ENCODE data around the gene TRIM52. TPM values are rescaled to one million over a fixed set of nuclear protein-coding genes. Genes with fewer than 3 reads are reported as not detected.

Gene TRIM52
- total and polyA plus RNA-seq, 2 of the 13 experiments (the other 11 are each of a cell fraction or from before 2014, with no cell fraction given) = 7.2 to 11.6 TPM

- TF ChIP-seq, protein P1, sequence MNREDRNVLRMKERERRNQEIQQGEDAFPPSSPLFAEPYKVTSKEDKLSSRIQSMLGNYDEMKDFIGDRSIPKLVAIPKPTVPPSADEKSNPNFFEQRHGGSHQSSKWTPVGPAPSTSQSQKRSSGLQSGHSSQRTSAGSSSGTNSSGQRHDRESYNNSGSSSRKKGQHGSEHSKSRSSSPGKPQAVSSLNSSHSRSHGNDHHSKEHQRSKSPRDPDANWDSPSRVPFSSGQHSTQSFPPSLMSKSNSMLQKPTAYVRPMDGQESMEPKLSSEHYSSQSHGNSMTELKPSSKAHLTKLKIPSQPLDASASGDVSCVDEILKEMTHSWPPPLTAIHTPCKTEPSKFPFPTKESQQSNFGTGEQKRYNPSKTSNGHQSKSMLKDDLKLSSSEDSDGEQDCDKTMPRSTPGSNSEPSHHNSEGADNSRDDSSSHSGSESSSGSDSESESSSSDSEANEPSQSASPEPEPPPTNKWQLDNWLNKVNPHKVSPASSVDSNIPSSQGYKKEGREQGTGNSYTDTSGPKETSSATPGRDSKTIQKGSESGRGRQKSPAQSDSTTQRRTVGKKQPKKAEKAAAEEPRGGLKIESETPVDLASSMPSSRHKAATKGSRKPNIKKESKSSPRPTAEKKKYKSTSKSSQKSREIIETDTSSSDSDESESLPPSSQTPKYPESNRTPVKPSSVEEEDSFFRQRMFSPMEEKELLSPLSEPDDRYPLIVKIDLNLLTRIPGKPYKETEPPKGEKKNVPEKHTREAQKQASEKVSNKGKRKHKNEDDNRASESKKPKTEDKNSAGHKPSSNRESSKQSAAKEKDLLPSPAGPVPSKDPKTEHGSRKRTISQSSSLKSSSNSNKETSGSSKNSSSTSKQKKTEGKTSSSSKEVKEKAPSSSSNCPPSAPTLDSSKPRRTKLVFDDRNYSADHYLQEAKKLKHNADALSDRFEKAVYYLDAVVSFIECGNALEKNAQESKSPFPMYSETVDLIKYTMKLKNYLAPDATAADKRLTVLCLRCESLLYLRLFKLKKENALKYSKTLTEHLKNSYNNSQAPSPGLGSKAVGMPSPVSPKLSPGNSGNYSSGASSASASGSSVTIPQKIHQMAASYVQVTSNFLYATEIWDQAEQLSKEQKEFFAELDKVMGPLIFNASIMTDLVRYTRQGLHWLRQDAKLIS (CRISPR knock-in tag; IDR thresholded peaks at IDR 0.05) = no peak
- TF ChIP-seq SMYD3 (CRISPR knock-in tag; IDR thresholded peaks at IDR 0.05) = peak; percentile 87
- TF ChIP-seq KAT8 (CRISPR knock-in tag; IDR thresholded peaks at IDR 0.05) = peak; percentile 95
- TF ChIP-seq ZNF678 (CRISPR knock-in tag; IDR thresholded peaks at IDR 0.05) = 0 out of 2 replicates have a peak, but pooled peaks have one; percentile 68
- no peak for TF ChIP-seq ZNF30 (CRISPR knock-in tag; IDR thresholded peaks at IDR 0.05)
- TF ChIP-seq ZNF44 (CRISPR knock-in tag; IDR thresholded peaks at IDR 0.05) = no peak; the same call in 1 of the 2 replicates
- no peak for TF ChIP-seq ZNF572 (CRISPR knock-in tag; IDR thresholded peaks at IDR 0.05)
- TF ChIP-seq, protein P2, sequence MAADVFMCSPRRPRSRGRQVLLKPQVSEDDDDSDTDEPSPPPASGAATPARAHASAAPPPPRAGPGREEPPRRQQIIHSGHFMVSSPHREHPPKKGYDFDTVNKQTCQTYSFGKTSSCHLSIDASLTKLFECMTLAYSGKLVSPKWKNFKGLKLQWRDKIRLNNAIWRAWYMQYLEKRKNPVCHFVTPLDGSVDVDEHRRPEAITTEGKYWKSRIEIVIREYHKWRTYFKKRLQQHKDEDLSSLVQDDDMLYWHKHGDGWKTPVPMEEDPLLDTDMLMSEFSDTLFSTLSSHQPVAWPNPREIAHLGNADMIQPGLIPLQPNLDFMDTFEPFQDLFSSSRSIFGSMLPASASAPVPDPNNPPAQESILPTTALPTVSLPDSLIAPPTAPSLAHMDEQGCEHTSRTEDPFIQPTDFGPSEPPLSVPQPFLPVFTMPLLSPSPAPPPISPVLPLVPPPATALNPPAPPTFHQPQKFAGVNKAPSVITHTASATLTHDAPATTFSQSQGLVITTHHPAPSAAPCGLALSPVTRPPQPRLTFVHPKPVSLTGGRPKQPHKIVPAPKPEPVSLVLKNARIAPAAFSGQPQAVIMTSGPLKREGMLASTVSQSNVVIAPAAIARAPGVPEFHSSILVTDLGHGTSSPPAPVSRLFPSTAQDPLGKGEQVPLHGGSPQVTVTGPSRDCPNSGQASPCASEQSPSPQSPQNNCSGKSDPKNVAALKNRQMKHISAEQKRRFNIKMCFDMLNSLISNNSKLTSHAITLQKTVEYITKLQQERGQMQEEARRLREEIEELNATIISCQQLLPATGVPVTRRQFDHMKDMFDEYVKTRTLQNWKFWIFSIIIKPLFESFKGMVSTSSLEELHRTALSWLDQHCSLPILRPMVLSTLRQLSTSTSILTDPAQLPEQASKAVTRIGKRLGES (CRISPR knock-in tag; IDR thresholded peaks at IDR 0.05; ENCODE audit: borderline replicate concordance) = no peak
- peak; percentile 77; the same call in 1 of the 2 replicates for TF ChIP-seq ZNF280D (CRISPR knock-in tag; IDR thresholded peaks at IDR 0.05)
- no peak; the same call in 1 of the 2 replicates for TF ChIP-seq RFXAP (CRISPR knock-in tag; IDR thresholded peaks at IDR 0.05; ENCODE audit: borderline replicate concordance)
- peak; percentile 96 for TF ChIP-seq ASH2L (IDR thresholded peaks at IDR 0.05; ENCODE audit: insufficient read length, low read depth, low read length)
- TF ChIP-seq MEF2D (CRISPR knock-in tag; IDR thresholded peaks at IDR 0.05) = peak; percentile 75; the same call in 1 of the 2 replicates
- no peak for TF ChIP-seq DNMT1 (CRISPR knock-in tag; IDR thresholded peaks at IDR 0.05)
- no peak for TF ChIP-seq ZBTB46 (CRISPR knock-in tag; IDR thresholded peaks at IDR 0.05; ENCODE audit: borderline replicate concordance)
- no peak for TF ChIP-seq E2F2 (CRISPR knock-in tag; IDR thresholded peaks at IDR 0.05; ENCODE audit: borderline replicate concordance)
- no peak for TF ChIP-seq IKZF1 (IDR thresholded peaks at IDR 0.05)
Measured at GRCh38 chr5:181223058-181223728, 37.8 kb downstream of the TRIM52 start, which contains the start of gene TRIM41 (continued).

All from HepG2 (cell line).